SW480 (cell line): ENCODE data around the gene CLIP1.
"Not testable (repeated sequence)": the region's sequence is repeated elsewhere in the genome, so short reads cannot be mapped to it uniquely, and the experiment has no call there.

Experiments used
- DNase-seq: peaks from one replicate; pipeline ENCODE4 v3.0.0-alpha.2; 2016; ENCODE audit warnings: low spot score

The CLIP1 gene

GRCh38 chr12:122421821-122422729, at the start of gene CLIP1:
TSS of gene CLIP1 (minus strand) at chr12:122422669. CDS start at chr12:122380452, 42,217 bp downstream.
- DNase-seq, result peak; percentile 73

GRCh38 chr12:122471324-122472226, 49.1 kb upstream of the CLIP1 start:
- peak; percentile 59 for DNase-seq

DNA sequence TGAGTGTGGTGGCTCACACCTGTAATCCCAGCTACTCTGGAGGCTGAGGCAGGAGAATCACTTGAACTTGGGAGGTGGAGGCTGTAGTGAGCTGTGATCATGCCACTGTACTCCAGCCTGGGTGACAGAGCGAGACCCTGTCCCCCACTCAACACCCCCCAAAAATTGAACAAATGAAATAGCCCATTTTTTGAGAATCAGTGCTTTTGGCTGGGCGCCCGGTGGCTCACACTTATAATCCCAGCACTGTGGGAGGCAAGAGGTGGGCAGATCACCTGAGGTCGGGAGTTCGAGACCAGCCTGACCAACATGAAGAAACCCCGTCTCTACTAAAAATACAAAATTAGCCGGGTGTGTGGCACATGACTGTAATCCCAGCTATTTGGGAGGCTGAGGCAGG, 48.1 kb upstream of the CLIP1 start:
- not testable (repeated sequence) for DNase-seq

DNA sequence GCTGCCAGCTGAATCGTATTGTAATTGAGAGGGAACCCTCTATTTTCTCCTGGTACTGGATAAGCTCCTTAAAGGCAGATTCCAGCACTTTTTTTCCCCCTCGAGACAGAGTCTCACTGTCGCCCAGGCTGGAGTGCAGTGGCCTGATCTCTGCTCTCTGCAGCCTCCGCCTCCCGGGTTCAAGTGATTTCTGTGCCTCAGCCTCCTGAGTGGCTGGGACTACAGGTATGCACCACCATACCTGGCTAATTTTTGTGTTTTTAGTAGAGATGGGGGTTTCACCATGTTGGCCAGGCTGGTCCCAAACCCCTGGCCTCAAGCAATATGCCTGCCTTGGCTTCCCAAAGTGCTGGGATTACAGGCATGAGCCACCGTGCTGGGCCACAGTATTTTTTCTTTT, 47.4 kb upstream of the CLIP1 start:
- DNase-seq, result not testable (repeated sequence)

GRCh38 chr12:122467983-122468382, 45.5 kb upstream of the CLIP1 start:
- DNase-seq, result no peak

DNA sequence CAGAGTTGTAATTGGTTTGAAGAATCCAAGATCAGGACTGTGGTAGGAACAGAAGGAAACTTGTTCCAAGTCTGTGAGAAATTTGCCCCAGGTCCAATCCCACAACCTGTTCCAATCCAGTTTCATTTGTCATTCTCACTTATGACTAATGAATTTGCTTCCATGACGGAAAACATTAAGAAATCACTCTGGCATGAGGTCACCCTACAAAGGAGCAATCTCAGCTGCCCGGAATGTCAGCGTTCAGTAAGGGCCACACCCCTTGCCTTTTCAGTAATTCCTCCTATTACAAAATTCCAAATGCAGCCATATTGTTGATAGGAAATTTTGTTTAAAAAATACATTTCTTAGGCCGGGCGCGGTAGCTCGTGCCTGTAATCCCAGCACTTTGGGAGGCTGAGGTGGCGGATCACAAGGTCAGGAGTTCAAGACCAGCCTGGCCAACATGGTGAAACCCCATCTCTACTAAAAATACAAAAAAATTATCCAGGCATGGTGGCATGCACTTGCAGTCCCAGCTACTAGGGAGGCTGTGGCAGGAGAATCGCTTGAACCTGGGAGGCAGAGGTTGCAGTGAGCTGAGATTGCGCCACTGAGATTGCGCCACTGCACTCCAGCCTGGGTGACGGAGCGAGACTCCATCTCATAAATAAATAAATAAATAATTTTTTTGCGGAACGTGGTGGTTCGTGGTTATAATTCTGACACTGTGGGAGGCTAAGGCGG, 42.0 kb upstream of the CLIP1 start:
- DNase-seq, result peak; percentile 85

- no peak for DNase-seq
Measured at GRCh38 chr12:122460641-122461040, 38.2 kb upstream of the CLIP1 start.

GRCh38 chr12:122460061-122460460, 37.6 kb upstream of the CLIP1 start:
- no peak for DNase-seq

DNA sequence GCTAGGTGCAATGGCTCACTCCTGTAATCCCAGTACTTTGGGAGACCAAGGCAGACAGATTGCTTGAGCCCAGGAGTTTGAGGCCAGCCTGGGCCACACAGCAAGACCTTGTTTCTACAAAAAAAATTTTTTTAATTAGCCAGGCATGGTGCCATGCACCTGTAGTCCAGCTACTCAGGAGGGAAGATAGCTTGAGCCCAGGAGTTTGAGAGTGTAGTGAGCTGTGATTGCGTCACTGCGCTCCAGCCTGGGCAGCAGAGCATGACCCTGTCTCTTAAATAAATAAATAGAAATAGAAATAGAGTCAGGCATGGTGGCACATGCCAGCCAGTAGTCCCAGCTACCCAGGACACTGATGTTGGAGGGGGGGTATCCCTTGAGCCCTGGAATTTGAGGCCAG, 36.7 kb upstream of the CLIP1 start:
- no peak for DNase-seq

GRCh38 chr12:122458105-122459035, 35.9 kb upstream of the CLIP1 start:
- no peak for DNase-seq

- no peak for DNase-seq
Measured at GRCh38 chr12:122457627-122458026, 35.2 kb upstream of the CLIP1 start.

DNA sequence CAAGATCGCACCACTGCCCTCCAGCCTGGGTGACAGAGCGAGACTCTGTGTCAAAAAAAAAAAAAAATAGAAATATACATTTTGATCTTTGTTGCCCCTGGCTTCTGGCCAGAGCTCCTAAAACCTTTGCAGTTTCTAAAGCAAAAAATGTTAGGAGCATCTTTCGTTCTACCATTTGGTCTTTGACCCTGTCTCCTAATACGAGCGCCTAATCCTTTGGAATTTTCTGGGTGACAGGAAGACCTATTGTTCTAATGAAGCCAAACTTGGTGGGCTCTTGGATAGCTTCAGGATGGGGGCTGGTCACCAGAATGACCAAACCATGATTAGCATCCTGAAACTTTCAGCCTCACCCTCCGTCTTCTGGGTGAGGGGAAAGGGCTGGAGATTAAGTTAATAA, 32.3 kb upstream of the CLIP1 start:
- no peak for DNase-seq

DNA sequence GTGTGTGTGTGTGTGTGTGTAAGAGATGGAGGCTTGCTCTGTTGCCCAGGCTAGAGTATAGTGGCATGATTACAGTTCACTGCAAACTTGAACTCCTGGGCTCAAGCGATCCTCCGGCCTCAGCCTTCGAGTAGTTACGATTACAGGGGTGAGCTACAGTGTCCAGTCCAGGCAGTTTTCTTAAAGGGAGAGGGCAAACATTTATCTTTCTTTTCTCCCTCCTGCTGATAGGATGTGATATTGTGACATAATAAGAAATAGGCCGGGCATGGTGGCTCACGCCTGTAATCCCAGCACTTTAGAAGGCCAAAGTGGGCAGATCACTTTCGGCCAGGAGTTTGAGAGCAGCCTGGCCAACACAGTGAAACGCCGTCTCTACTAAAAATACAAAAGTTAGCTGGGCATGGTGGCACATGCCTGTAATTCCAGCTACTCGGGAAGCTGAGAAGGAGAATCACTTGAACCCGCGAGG, 31.8 kb upstream of the CLIP1 start:
- no peak for DNase-seq

GRCh38 chr12:122452701-122453285, 30.3 kb upstream of the CLIP1 start:
- DNase-seq, result no peak

GRCh38 chr12:122449317-122449716, 26.8 kb upstream of the CLIP1 start:
- peak; percentile 76 for DNase-seq

DNA sequence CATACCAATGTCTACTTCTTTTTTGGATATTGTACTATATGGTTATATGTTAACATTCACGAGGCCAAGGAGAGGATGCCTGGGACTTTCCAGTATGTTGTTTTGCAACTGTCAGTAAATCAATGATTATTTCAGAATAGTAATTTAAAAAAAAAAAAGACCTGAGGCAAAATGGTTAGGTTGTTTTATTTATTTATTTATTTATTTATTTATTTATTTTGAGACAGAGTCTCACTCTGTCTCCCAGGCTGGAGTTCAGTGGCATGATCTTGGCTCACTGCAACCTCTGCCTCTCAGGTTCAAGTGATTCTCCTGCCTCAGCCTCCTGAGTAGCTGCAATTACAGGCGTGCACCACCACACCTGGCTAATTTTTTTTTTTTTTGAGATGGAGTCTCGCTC, 25.4 kb upstream of the CLIP1 start:
- DNase-seq, result not testable (repeated sequence)

DNA sequence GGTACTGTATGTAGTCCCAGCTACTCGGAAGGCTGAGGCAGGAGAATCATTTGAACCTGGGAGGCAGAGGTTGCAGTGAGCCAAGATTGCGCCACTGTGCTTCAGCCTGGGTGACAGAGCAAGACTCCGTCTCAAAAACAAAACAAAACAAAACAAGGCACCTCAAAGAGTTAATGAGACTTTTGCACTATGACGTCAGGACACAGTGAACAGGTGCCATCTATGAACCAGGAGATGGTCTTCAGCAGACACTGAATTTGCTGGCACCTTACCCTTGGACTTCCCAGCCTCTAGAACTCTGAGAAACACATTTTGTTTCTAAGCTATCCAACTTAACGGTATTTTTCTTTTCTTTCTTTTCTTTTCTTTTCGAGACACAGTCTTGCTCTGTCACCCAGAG, 23.9 kb upstream of the CLIP1 start:
- not testable (repeated sequence) for DNase-seq

DNA sequence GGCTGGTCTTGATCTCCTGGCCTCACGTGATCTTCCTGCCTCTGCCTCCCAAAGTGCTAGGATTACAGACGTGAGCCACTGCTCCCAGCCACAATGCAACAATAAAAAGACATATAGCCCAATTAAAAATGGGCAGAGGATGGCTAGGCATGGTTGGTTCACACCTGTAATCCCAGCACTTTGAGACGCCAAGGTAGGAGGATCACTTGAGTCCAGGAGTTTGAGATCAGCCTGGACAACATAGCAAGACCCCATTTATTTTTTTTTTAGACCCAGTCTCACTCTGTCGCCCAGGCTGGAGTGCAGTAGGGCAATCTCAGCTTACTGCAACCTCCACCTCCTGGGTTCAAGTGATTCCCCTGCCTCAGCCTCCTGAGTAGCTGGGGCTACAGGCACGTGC, 21.6 kb upstream of the CLIP1 start:
- DNase-seq, result not testable (repeated sequence)

- DNase-seq, result not testable (repeated sequence)
Measured at GRCh38 chr12:122438822-122439221, 16.4 kb upstream of the CLIP1 start.

GRCh38 chr12:122437656-122438121, 15.2 kb upstream of the CLIP1 start:
- DNase-seq, result peak; percentile 28
